Small intestine (tissue), 7 donors: ENCODE results near the gene AKAP6. TPM values are rescaled to one million over a fixed set of nuclear protein-coding genes. Genes with fewer than 3 reads are reported as not detected.

Source experiments
- DNase-seq, 2 donors: peaks; one replicate each; pipeline versions ENCODE4 v3.0.0 to v3.0.0-alpha.2; 2013
- FAIRE-seq: peaks from 2 replicates; lab custom pipeline; 2012; peaks lifted over from hg19 to GRCh38; lab: Jason Lieb, UNC
- H3K27ac ChIP-seq, 3 donors: one replicate each; pipeline ENCODE4 v1.5.1; 2013; ENCODE audit warnings: low read length in 2 of 3, mild to moderate bottlenecking in 2 of 3, control low read depth in 1 of 3, inconsistent platforms in 1 of 3, low read depth in 1 of 3, moderate library complexity in 1 of 3
- H3K27me3 ChIP-seq, 3 donors: one replicate each; pipeline ENCODE4 v1.6.1; 2013; ENCODE audit warnings: low read length in 3 of 3, inconsistent platforms in 1 of 3; ENCODE audit not compliant: control insufficient read depth in 3 of 3, insufficient read depth in 3 of 3
- H3K36me3 ChIP-seq, 3 donors: one replicate each; pipeline ENCODE4 v1.6.1; 2013; ENCODE audit warnings: low read length in 3 of 3, inconsistent platforms in 1 of 3, low read depth in 1 of 3, mild to moderate bottlenecking in 1 of 3, moderate library complexity in 1 of 3; ENCODE audit not compliant: control insufficient read depth in 3 of 3, insufficient read depth in 2 of 3
- H3K4me1 ChIP-seq, 3 donors: one replicate each; pipeline ENCODE4 v1.6.1; 2013; ENCODE audit warnings: low read length in 2 of 3, inconsistent platforms in 1 of 3, low read depth in 1 of 3, mild to moderate bottlenecking in 1 of 3, moderate library complexity in 1 of 3; ENCODE audit not compliant: control insufficient read depth in 3 of 3, insufficient read depth in 2 of 3
- H3K4me3 ChIP-seq, 3 donors: one replicate each; pipeline ENCODE4 v1.5.1; 2013; ENCODE audit warnings: low read length in 3 of 3, control low read depth in 1 of 3, inconsistent platforms in 1 of 3, low read depth in 1 of 3, mild to moderate bottlenecking in 1 of 3, moderate library complexity in 1 of 3
- H3K9me3 ChIP-seq, 2 donors: one replicate each; pipeline ENCODE4 v1.6.1; 2013; ENCODE audit warnings: low read depth in 1 of 2, low read length in 1 of 2; ENCODE audit not compliant: control insufficient read depth in 2 of 2, insufficient read depth in 1 of 2
- WGBS, 3 donors: extraction: QIAGEN DNeasy Blood & Tissue Kit; methylation state at CpG; one replicate each; pipeline ENCODE4 v1.1.7; 2013; 5-methylcytosine and 5-hydroxymethylcytosine counted together
- polyA plus RNA-seq, 4 donors: library from polyadenylated mRNA; stranded (reverse) in 3 of 4; unstranded in 1 of 4; fragments of 200-250 nt in 3 of 4; fragments of 120-200 nt in 1 of 4; gene quantifications; one replicate each; pipeline versions ENCODE4 v1.2.1 to v1.2.3, GENCODE V29; 2013
- donor health status: healthy with polysubstance abuse.
- donor health status: control.
- donor health status: control.
- donor health status: Bipolar disorder and iron deficiency.
- donor health status: healthy.

AKAP6 gene
- polyA plus RNA-seq, 4 donors: 0.45 to 3.6 (median 0.96) TPM

DNA sequence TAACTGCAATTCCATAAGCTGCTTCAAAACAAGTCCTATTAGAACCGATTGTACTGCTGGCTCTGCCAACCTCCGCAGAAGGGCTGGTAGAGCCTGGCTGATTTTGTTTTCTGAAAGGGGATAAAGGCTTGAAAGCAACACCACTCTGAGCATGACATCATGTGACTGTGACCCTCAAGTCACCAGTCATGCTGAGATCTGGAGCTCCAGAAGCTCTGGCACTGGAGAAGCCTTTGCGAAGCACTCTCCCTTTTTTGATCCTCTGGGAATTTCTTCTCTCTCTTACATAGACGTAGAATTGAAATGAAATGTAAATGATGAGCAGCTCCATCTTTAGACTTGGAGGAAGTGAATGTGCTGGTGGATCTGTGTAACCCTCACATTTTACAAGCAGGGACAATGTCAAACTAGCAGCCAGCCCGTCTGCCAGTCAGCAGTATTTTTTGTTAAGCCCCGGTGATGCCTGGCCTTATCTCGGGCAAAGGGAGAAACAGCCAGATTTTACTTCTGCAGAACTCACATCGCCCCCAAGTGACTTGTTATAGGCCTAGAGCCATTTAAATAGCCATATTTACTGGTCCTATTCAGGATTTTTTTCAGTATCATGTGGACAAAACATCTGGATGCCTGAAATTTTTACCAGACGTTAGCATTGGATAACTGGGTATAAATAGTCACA is 497.4 kb downstream of the AKAP6 start:
- Histone ChIP-seq H3K4me1 (no peaks in the 10 kb centered on the region), H3K9me3 (no peaks in the 10 kb centered on the region), H3K27ac (no peak overlapping the region), H3K27me3 (no peaks in the 10 kb centered on the region), H3K36me3 (no peaks in the 10 kb centered on the region), H3K4me3 (no peak overlapping the region)
- no peak for DNase-seq
- FAIRE-seq: no peak
- 62 to 73% (median 68%) methylated on average over 9 of the region's 9 CpGs for WGBS, 3 donors

DNA sequence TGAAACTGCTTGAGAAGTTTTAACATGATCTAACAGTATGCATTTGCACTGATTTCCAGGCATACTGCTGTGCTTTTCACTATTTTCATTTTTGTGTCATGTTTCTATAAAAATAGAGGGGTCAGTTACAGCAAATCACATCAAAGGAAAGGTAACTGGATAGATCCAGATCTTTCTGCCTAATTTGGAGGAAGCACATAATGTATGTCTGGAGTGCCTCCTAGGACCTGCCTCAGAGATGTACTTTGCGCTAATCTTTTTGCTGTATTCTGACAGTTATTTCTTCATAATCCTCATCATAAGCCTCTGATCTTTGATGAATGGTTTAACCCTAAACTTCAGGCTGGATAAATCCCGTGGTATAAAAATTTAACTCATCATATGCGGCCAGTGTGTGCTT is 498.4 kb downstream of the AKAP6 start:
- no peaks in the 10 kb centered on the region for H3K4me1 ChIP-seq
- FAIRE-seq: no peak
- no peaks in the 10 kb centered on the region for H3K9me3 ChIP-seq
- no peaks in the 10 kb centered on the region for H3K36me3 ChIP-seq
- DNase-seq: no peak
- WGBS, 3 donors: 83 to 85% (median 84%) methylated on average over 3 of the region's 3 CpGs
- no peak overlapping the region for H3K27ac ChIP-seq
- no peaks in the 10 kb centered on the region for H3K27me3 ChIP-seq
- no peak overlapping the region for H3K4me3 ChIP-seq

DNA sequence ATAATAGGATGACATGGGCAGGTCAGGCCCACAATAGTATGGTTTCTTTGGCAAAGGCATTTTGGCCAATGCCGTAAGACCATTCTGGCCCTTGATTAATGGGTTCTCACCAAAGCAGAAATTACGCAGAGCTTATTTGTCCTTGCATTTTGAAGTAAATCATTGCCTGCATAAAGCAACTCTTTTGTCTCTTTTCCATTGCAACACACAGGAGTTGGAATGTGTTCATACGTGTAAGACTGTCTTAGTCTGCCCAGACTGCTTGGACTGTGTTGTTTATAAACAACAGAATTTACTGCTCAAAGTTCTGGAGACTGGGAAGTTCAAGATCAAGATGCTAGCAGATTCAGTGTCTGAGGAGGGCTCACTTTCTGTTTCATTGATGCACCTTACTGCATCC is 506.8 kb downstream of the AKAP6 start:
- DNase-seq (no peak), FAIRE-seq (no peak)
- no peak overlapping the region for H3K27ac ChIP-seq
- no peak overlapping the region for H3K4me3 ChIP-seq
- H3K4me1 ChIP-seq: no peaks in the 10 kb centered on the region
- 81 to 88% (median 82%) methylated on average over 3 of the region's 3 CpGs for WGBS, 3 donors
- H3K36me3 ChIP-seq: no peaks in the 10 kb centered on the region
- no peaks in the 10 kb centered on the region for H3K9me3 ChIP-seq
- H3K27me3 ChIP-seq: no peaks in the 10 kb centered on the region

DNA sequence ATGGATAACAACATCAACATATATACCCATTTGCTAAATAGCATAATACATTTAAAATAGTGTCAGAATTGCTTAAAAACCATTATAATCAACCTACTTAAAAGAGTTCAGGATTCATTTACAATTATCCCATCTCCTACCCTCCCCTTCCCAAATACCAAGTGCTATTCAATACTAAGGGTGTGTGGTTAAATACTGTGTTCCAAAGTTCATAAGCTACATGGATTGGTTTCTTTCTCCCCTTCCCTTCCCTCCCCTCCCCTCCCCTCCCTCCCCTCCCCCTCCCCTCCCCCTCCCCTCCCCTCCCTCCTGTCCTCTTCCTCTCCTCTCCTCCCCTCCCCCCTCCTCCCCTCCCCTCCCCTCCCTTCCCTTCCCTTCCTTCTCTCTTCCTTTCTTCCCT is 512.6 kb downstream of the AKAP6 start:
- FAIRE-seq (no peak), DNase-seq (no peak)
- H3K9me3 ChIP-seq: no peaks in the 10 kb centered on the region
- H3K27ac ChIP-seq: no peak overlapping the region
- H3K36me3 ChIP-seq: no peaks in the 10 kb centered on the region
- H3K27me3 ChIP-seq: no peaks in the 10 kb centered on the region
- no peaks in the 10 kb centered on the region for H3K4me1 ChIP-seq
- H3K4me3 ChIP-seq: no peak overlapping the region

DNA sequence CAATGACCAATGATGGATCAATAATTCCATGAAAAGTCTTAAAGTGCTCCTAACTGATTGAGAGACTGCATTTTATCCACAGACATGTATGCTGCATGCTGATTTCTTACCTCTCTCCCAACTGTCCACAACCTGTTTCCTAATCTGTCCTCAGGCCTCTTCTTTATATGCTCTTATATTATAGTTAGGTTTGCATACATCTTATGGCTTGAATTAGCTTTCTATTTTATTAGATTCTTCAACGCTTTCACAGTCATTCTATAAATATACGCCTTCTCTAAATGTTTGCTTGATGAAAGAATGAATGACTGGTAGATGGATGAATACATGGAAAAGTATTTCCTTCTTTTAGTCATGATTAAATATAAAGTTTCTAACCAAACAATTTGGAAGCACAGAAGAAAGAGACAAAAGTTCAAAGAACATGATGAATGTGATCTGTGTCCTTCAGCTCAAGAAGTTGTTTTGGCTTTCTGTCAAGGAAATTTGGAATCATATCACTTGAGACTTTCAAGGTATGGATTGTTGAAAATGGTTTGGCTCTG is 517.8 kb downstream of the AKAP6 start:
- Histone ChIP-seq H3K9me3 (no peaks in the 10 kb centered on the region), H3K27ac (no peak overlapping the region), H3K4me1 (no peaks in the 10 kb centered on the region), H3K27me3 (no peaks in the 10 kb centered on the region), H3K4me3 (no peak overlapping the region), H3K36me3 (no peaks in the 10 kb centered on the region)
- 40 to 71% (median 47%) methylated on average over 2 of the region's 2 CpGs for WGBS, 3 donors
- DNase-seq (no peak), FAIRE-seq (no peak)

DNA sequence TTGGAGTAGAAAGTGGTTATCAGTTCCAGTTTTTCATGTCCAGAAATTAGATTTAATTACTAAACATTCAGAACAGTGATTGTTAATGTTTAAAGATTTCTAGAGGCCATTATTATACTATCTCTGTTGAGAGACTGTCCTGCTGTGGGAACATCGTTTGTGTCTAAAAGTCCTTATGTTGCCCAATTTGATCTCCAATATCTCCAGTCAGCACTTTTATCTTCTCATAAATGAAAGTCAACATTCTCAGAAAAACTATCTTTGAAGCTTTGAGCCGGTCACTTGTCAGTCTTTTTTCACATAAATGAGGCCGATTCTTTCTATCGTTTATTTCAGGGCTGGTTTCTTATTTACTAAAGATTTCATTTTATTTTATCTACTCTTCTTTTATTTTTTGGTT is 518.8 kb downstream of the AKAP6 start:
- DNase-seq (no peak), FAIRE-seq (no peak)
- 91 to 94% (median 93%) methylated on average over 4 of the region's 4 CpGs for WGBS, 3 donors

DNA sequence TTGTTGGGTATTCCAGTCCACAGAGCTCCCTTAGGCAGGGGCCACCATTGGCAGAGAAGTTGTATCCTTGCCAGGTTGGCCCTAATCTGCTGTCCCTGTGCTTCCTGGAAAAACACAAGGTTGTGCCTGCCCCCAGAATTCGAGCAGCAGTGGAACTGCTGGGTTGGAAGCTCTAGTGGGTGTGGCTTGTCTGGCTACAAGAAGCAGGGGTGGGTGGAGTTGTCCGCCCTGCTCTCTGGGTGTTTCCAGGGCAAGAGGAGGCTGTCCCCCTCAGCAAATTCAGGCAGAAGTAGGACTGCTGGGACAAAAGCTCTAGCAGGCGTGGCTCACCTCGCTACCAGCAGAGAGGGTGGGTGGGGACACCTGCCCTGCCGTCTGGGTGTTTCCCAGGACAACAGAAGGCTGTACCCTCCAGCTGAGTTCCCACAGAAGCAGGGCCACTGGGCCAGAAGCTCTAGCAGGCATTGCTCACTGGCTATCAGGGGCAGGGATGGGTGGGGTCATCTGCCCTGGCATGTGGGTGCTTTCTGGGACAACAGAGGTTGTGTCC is 536.8 kb downstream of the AKAP6 start:
- Histone ChIP-seq H3K27me3 (no peaks in the 10 kb centered on the region), H3K36me3 (no peaks in the 10 kb centered on the region), H3K4me3 (no peak overlapping the region), H3K9me3 (no peaks in the 10 kb centered on the region), H3K4me1 (no peaks in the 10 kb centered on the region), H3K27ac (no peak overlapping the region)
- 30 to 50% (median 31%) methylated on average over 5 of the region's 5 CpGs for WGBS, 3 donors
- no peak for DNase-seq
- FAIRE-seq: no peak

More for the DNA sequence above, 518.8 kb downstream of the AKAP6 start:
- no peaks in the 10 kb centered on the region for H3K36me3 ChIP-seq
- H3K9me3 ChIP-seq: no peaks in the 10 kb centered on the region
- H3K4me3 ChIP-seq: no peak overlapping the region
- H3K27ac ChIP-seq: no peak overlapping the region
- no peaks in the 10 kb centered on the region for H3K27me3 ChIP-seq
- no peaks in the 10 kb centered on the region for H3K4me1 ChIP-seq

DNA sequence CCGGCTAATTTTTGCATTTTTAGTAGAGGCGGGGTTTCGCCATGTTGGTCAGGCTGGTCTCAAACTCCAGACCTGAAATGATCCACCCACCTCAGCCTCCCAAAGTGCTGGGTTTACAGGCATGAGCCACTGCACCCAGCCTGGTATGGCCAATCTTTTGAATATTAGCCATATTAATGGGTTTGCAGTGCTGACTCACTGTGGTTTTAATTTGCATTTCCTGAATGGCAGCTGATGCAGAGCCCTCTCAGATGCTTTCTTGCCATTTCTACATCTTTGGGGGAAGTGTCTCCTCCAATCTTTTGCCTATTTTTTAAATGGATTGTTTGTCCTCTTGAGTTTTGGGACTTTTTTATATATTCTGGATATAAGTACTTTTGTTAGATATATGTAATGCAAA is 554.1 kb downstream of the AKAP6 start:
- Histone ChIP-seq H3K9me3 (no peaks in the 10 kb centered on the region), H3K4me3 (no peak overlapping the region), H3K27me3 (no peaks in the 10 kb centered on the region), H3K4me1 (no peaks in the 10 kb centered on the region), H3K36me3 (no peaks in the 10 kb centered on the region), H3K27ac (no peak overlapping the region)
- FAIRE-seq (no peak), DNase-seq (no peak)
- 85 to 98% (median 91%) methylated on average over 3 of the region's 3 CpGs for WGBS, 3 donors
